HepG2 (cell line): ENCODE data around the gene TRABD. TPM values are rescaled to one million over a fixed set of nuclear protein-coding genes. Genes with fewer than 3 reads are reported as not detected.

ENCODE experiments used
- ARNTL ChIP-seq: sonication (generic); formaldehyde crosslinking; IDR thresholded peaks from 2 replicates; pipeline ENCODE4 v1.4.0; 2020; ENCODE audit warnings: mild to moderate bottlenecking, missing genetic modification reagents
- BRD4 ChIP-seq: sonication (generic); formaldehyde crosslinking; IDR thresholded peaks from 2 replicates; pipeline ENCODE4 v1.4.0; 2020; ENCODE audit warnings: missing genetic modification reagents
- ELF1 ChIP-seq: sonication (generic); formaldehyde crosslinking; IDR thresholded peaks from 2 replicates; pipeline ENCODE4 v1.4.0; 2020; ENCODE audit warnings: missing genetic modification reagents
- ELF3 ChIP-seq: IDR thresholded peaks from 2 replicates; pipeline ENCODE4 v1.6.1; 2016; ENCODE audit warnings: missing genetic modification reagents, missing compliant biosample characterization
- HCFC1 ChIP-seq: fragments of 150-350 bp; IDR thresholded peaks from 2 replicates; pipeline ENCODE4 v1.6.1; 2014; ENCODE audit warnings: low read depth, low read length
- MIXL1 ChIP-seq: IDR thresholded peaks from 2 replicates; pipeline ENCODE4 v1.6.1; 2016
- NKX3-1 ChIP-seq: sonication (generic); formaldehyde crosslinking; IDR thresholded peaks from 2 replicates; pipeline ENCODE4 v1.5.0; 2020; ENCODE audit warnings: missing genetic modification reagents
- PRPF4 ChIP-seq: fragments of 200-400 bp; formaldehyde crosslinking; IDR thresholded peaks from 2 replicates; pipeline ENCODE4 v1.6.1; 2016; ENCODE audit warnings: low read length, low read depth; ENCODE audit not compliant: poor library complexity, severe bottlenecking
- SYNCRIP ChIP-seq: fragments of 200-400 bp; formaldehyde crosslinking; IDR thresholded peaks from 2 replicates; pipeline ENCODE4 v1.6.1; 2018; ENCODE audit warnings: mild to moderate bottlenecking, low read depth, low read length; ENCODE audit not compliant: insufficient read depth
- TBX3 ChIP-seq: fragments of 450-650 bp; IDR thresholded peaks from 2 replicates; pipeline ENCODE4 v1.6.1; 2017; ENCODE audit warnings: antibody characterized with exemption, mild to moderate bottlenecking, inconsistent platforms, borderline replicate concordance
- ZFX ChIP-seq: sonication (generic); formaldehyde crosslinking; IDR thresholded peaks from 2 replicates; pipeline ENCODE4 v1.4.0; 2020; ENCODE audit warnings: mild to moderate bottlenecking, low read depth, missing genetic modification reagents, moderate library complexity
- ZNF263 ChIP-seq: sonication (generic); formaldehyde crosslinking; IDR thresholded peaks from 2 replicates; pipeline ENCODE4 v1.4.0; 2020; ENCODE audit warnings: missing genetic modification reagents
- ZNF274 ChIP-seq: sonication (generic); formaldehyde crosslinking; IDR thresholded peaks from 2 replicates; pipeline ENCODE4 v1.5.1; 2020; ENCODE audit warnings: mild to moderate bottlenecking, missing genetic modification reagents
- polyA plus RNA-seq, 8 experiments: library from polyadenylated mRNA; depleted of rRNA in 3 of 8; stranded (reverse) in 7 of 8; unstranded in 1 of 8; fragments of >200 nt; fragmentation: Illumina TruSeq in 4 of 8; extraction: Trizol in 4 of 8; gene quantifications; 2 replicates each; pipeline versions ENCODE4 v1.2.1 to v1.2.3, GENCODE V29; 2011 to 2016; ENCODE audit warnings: low read depth in 4 of 8, missing spikeins in 1 of 8, mixed read lengths in 1 of 8; ENCODE audit not compliant: insufficient read depth in 1 of 8
- total RNA-seq, 5 experiments: library from RNA; depleted of rRNA; stranded (reverse); fragments of >200 nt; fragmentation: Illumina TruSeq; extraction: Trizol; gene quantifications; 2 replicates each; pipeline ENCODE4 v1.2.3, GENCODE V29; 2016; ENCODE audit warnings: low read depth in 1 of 5
- TF ChIP-seq, protein P1 (sequence below): sonication (generic); formaldehyde crosslinking; IDR thresholded peaks from 2 replicates; pipeline ENCODE4 v1.5.1; 2020; ENCODE audit warnings: missing genetic modification reagents, mild to moderate bottlenecking, borderline replicate concordance
- TF ChIP-seq, protein P2 (sequence below): sonication (generic); formaldehyde crosslinking; conservative IDR thresholded peaks from 2 replicates; pipeline ENCODE4 v1.4.0; 2020; ENCODE audit warnings: missing genetic modification reagents
- TF ChIP-seq, protein P3 (sequence below): sonication (generic); formaldehyde crosslinking; IDR thresholded peaks from 2 replicates; pipeline ENCODE4 v1.8.1; 2022; ENCODE audit warnings: mild to moderate bottlenecking, missing genetic modification reagents
- TF ChIP-seq, protein P4 (sequence below): sonication (generic); formaldehyde crosslinking; IDR thresholded peaks from 2 replicates; pipeline ENCODE4 v1.4.0; 2020; ENCODE audit warnings: mild to moderate bottlenecking, missing genetic modification reagents
- TF ChIP-seq, protein P5 (sequence below): sonication (generic); formaldehyde crosslinking; IDR thresholded peaks from 2 replicates; pipeline ENCODE4 v1.4.0; 2020; ENCODE audit warnings: missing genetic modification reagents

Gene TRABD
- total and polyA plus RNA-seq, 2 of the 13 experiments (the other 11 are each of a cell fraction or from before 2014, with no cell fraction given), result 21.5 to 28.9 TPM

DNA sequence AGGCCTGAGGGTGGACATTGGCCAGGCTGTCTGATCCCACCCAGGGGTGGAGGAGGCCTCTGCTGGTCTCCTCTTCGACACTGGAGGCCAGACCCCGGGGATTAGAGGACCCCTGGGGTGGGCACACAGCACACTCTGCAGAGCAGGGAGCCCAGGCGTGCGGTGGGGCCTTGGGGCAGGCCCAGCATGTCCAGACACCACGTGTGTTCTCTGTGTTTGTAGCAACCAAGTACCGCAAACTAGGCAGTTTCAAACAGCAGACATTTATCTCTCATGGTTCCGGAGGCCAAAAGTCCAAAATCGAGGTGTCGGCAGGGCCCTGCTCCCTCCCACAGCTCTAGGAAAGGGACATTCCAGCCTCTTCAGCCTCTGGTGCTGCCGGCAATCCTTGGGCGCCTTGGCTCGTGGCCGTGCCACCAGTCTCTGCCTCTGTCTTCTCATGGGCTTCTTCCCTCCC is 13.7 kb upstream of the TRABD start (continued):
- TF ChIP-seq, protein P1, sequence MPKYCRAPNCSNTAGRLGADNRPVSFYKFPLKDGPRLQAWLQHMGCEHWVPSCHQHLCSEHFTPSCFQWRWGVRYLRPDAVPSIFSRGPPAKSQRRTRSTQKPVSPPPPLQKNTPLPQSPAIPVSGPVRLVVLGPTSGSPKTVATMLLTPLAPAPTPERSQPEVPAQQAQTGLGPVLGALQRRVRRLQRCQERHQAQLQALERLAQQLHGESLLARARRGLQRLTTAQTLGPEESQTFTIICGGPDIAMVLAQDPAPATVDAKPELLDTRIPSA, result no peak
- TF ChIP-seq ZNF263 (no peak), BRD4 (no peak), ELF1 (CRISPR knock-in tag) (no peak), MIXL1 (CRISPR knock-in tag) (no peak), PRPF4 (no peak), ZNF274 (no peak), ZFX (CRISPR knock-in tag) (peak; percentile 81), SYNCRIP (no peak), TBX3 (peak; percentile 53; the same call in 1 of the 2 replicates), HCFC1 (no peak), ARNTL (CRISPR knock-in tag) (0 out of 2 replicates have a peak, but pooled peaks have one; percentile 45), NKX3-1 (CRISPR knock-in tag) (no peak), ELF3 (CRISPR knock-in tag) (no peak; the same call in 1 of the 2 replicates)
- TF ChIP-seq, protein P2, sequence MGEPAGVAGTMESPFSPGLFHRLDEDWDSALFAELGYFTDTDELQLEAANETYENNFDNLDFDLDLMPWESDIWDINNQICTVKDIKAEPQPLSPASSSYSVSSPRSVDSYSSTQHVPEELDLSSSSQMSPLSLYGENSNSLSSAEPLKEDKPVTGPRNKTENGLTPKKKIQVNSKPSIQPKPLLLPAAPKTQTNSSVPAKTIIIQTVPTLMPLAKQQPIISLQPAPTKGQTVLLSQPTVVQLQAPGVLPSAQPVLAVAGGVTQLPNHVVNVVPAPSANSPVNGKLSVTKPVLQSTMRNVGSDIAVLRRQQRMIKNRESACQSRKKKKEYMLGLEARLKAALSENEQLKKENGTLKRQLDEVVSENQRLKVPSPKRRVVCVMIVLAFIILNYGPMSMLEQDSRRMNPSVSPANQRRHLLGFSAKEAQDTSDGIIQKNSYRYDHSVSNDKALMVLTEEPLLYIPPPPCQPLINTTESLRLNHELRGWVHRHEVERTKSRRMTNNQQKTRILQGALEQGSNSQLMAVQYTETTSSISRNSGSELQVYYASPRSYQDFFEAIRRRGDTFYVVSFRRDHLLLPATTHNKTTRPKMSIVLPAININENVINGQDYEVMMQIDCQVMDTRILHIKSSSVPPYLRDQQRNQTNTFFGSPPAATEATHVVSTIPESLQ (CRISPR knock-in tag), result no peak
- TF ChIP-seq, protein P3, sequence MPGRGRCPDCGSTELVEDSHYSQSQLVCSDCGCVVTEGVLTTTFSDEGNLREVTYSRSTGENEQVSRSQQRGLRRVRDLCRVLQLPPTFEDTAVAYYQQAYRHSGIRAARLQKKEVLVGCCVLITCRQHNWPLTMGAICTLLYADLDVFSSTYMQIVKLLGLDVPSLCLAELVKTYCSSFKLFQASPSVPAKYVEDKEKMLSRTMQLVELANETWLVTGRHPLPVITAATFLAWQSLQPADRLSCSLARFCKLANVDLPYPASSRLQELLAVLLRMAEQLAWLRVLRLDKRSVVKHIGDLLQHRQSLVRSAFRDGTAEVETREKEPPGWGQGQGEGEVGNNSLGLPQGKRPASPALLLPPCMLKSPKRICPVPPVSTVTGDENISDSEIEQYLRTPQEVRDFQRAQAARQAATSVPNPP (CRISPR knock-in tag), result no peak
- TF ChIP-seq, protein P4, sequence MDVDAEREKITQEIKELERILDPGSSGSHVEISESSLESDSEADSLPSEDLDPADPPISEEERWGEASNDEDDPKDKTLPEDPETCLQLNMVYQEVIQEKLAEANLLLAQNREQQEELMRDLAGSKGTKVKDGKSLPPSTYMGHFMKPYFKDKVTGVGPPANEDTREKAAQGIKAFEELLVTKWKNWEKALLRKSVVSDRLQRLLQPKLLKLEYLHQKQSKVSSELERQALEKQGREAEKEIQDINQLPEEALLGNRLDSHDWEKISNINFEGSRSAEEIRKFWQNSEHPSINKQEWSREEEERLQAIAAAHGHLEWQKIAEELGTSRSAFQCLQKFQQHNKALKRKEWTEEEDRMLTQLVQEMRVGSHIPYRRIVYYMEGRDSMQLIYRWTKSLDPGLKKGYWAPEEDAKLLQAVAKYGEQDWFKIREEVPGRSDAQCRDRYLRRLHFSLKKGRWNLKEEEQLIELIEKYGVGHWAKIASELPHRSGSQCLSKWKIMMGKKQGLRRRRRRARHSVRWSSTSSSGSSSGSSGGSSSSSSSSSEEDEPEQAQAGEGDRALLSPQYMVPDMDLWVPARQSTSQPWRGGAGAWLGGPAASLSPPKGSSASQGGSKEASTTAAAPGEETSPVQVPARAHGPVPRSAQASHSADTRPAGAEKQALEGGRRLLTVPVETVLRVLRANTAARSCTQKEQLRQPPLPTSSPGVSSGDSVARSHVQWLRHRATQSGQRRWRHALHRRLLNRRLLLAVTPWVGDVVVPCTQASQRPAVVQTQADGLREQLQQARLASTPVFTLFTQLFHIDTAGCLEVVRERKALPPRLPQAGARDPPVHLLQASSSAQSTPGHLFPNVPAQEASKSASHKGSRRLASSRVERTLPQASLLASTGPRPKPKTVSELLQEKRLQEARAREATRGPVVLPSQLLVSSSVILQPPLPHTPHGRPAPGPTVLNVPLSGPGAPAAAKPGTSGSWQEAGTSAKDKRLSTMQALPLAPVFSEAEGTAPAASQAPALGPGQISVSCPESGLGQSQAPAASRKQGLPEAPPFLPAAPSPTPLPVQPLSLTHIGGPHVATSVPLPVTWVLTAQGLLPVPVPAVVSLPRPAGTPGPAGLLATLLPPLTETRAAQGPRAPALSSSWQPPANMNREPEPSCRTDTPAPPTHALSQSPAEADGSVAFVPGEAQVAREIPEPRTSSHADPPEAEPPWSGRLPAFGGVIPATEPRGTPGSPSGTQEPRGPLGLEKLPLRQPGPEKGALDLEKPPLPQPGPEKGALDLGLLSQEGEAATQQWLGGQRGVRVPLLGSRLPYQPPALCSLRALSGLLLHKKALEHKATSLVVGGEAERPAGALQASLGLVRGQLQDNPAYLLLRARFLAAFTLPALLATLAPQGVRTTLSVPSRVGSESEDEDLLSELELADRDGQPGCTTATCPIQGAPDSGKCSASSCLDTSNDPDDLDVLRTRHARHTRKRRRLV (CRISPR knock-in tag), result no peak
- TF ChIP-seq, protein P5, sequence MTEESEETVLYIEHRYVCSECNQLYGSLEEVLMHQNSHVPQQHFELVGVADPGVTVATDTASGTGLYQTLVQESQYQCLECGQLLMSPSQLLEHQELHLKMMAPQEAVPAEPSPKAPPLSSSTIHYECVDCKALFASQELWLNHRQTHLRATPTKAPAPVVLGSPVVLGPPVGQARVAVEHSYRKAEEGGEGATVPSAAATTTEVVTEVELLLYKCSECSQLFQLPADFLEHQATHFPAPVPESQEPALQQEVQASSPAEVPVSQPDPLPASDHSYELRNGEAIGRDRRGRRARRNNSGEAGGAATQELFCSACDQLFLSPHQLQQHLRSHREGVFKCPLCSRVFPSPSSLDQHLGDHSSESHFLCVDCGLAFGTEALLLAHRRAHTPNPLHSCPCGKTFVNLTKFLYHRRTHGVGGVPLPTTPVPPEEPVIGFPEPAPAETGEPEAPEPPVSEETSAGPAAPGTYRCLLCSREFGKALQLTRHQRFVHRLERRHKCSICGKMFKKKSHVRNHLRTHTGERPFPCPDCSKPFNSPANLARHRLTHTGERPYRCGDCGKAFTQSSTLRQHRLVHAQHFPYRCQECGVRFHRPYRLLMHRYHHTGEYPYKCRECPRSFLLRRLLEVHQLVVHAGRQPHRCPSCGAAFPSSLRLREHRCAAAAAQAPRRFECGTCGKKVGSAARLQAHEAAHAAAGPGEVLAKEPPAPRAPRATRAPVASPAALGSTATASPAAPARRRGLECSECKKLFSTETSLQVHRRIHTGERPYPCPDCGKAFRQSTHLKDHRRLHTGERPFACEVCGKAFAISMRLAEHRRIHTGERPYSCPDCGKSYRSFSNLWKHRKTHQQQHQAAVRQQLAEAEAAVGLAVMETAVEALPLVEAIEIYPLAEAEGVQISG, result 0 out of 2 replicates have a peak, but pooled peaks have one; percentile 42
